K562 (cell line): ENCODE data around the gene CCDC136. TPM values are rescaled to one million over a fixed set of nuclear protein-coding genes. Genes with fewer than 3 reads are reported as not detected.
A peak's percentile ranks its signal among the peaks of the same experiment; 100 is the strongest.

Source experiments
- ARHGAP35 ChIP-seq: fragments of 450-650 bp; IDR thresholded peaks from 2 replicates; pipeline ENCODE4 v1.6.1; 2018; ENCODE audit not compliant: partially characterized antibody
- GTF2A2 ChIP-seq: IDR thresholded peaks from 2 replicates; pipeline ENCODE4 v1.6.1; 2016; ENCODE audit warnings: mild to moderate bottlenecking, missing genetic modification characterization, missing compliant biosample characterization
- HNRNPK ChIP-seq: fragments of 200-400 bp; formaldehyde crosslinking; IDR thresholded peaks from one replicate; pipeline ENCODE4 v1.6.1; 2018; ENCODE audit warnings: mild to moderate bottlenecking, low read depth, low read length; ENCODE audit not compliant: poor library complexity, severe bottlenecking
- HNRNPUL1 ChIP-seq: fragments of 200-400 bp; formaldehyde crosslinking; IDR thresholded peaks from 2 replicates; pipeline ENCODE4 v1.6.1; 2017; ENCODE audit warnings: low read length
- HSF4 ChIP-seq: fragments of 250-450 bp; sonication (Bioruptor Pico); IDR thresholded peaks from 2 replicates; pipeline ENCODE4 v2.1.2; 2022; ENCODE audit warnings: mild to moderate bottlenecking, moderate library complexity, borderline replicate concordance
- PCBP1 ChIP-seq: fragments of 200-400 bp; formaldehyde crosslinking; IDR thresholded peaks from 2 replicates; pipeline ENCODE4 v1.6.1; 2018; ENCODE audit warnings: mild to moderate bottlenecking, low read depth, low read length; ENCODE audit not compliant: poor library complexity, severe bottlenecking
- PHB ChIP-seq: fragments of 250-450 bp; sonication (Bioruptor Pico); IDR thresholded peaks from 2 replicates; pipeline ENCODE4 v1.5.0; 2021
- PHF8 ChIP-seq: fragments of 200-600 bp; sonication (generic); IDR thresholded peaks from 2 replicates; pipeline ENCODE4 v1.6.1; 2012; ENCODE audit warnings: mixed run types, mild to moderate bottlenecking, inconsistent platforms, low read length, moderate library complexity, borderline replicate concordance
- SRSF3 ChIP-seq: fragments of 200-400 bp; formaldehyde crosslinking; IDR thresholded peaks from 2 replicates; pipeline ENCODE4 v1.6.1; 2016; ENCODE audit warnings: mild to moderate bottlenecking, low read length, moderate library complexity; ENCODE audit not compliant: insufficient read depth
- TAF15 ChIP-seq: fragments of 200-400 bp; formaldehyde crosslinking; IDR thresholded peaks from 2 replicates; pipeline ENCODE4 v1.6.1; 2017; ENCODE audit warnings: mild to moderate bottlenecking, low read depth, low read length, moderate library complexity
- TAF7 ChIP-seq: fragments of 450-650 bp; IDR thresholded peaks from 2 replicates; pipeline ENCODE4 v1.6.1; 2016; ENCODE audit warnings: missing genetic modification characterization, missing compliant biosample characterization
- ZBTB1 ChIP-seq: sonication (generic); formaldehyde crosslinking; IDR thresholded peaks from 2 replicates; pipeline ENCODE4 v1.8.1; 2023; ENCODE audit warnings: missing genetic modification reagents, low read depth, mild to moderate bottlenecking, borderline replicate concordance
- ZNF282 ChIP-seq: sonication (generic); formaldehyde crosslinking; IDR thresholded peaks from 2 replicates; pipeline ENCODE4 v1.8.1; 2023; ENCODE audit warnings: missing genetic modification reagents
- ZNF717 ChIP-seq: fragments of 250-450 bp; sonication (Bioruptor Pico); IDR thresholded peaks from 2 replicates; pipeline ENCODE4 v1.5.0; 2021
- polyA plus RNA-seq, 8 experiments: library from polyadenylated mRNA; depleted of rRNA in 4 of 8; stranded (reverse) in 5 of 8; unstranded in 3 of 8; fragments of >200 nt; fragmentation: Nextera tagmentation in 2 of 8; fragmentation: Illumina TruSeq in 1 of 8; extraction: Ambion mirVana in 2 of 8; extraction: Trizol in 1 of 8; gene quantifications; 2 replicates each; pipeline versions ENCODE4 v1.2.1 to v1.2.3, GENCODE V29; 2011 to 2014; ENCODE audit warnings: inconsistent platforms in 1 of 8, missing spikeins in 1 of 8
- total RNA-seq, 7 experiments: library from RNA; depleted of rRNA in 6 of 7; stranded (reverse); fragments of >200 nt in 6 of 7; fragmentation: Illumina TruSeq in 2 of 7; extraction: Trizol in 2 of 7; gene quantifications; 2 replicates each; pipeline versions ENCODE4 v1.2.1 to v1.2.3, GENCODE V29; 2011 to 2021; ENCODE audit warnings: low replicate concordance in 1 of 7
- TF ChIP-seq, protein P1 (sequence below): sonication (generic); formaldehyde crosslinking; IDR thresholded peaks from 2 replicates; pipeline ENCODE4 v1.8.0; 2022; ENCODE audit warnings: mild to moderate bottlenecking, missing genetic modification reagents
- TF ChIP-seq, protein P2 (sequence below): fragments of 250-450 bp; sonication (Bioruptor Pico); IDR thresholded peaks from 2 replicates; pipeline ENCODE4 v1.9.0; 2021; ENCODE audit warnings: mild to moderate bottlenecking, inconsistent platforms
- TF ChIP-seq, protein P3 (sequence below), 2 experiments: fragments of 450-650 bp in 1 of 2; sonication (generic) in 1 of 2; formaldehyde crosslinking in 1 of 2; IDR thresholded peaks in 1 of 2; conservative IDR thresholded peaks in 1 of 2; 2 replicates each; pipeline versions ENCODE4 v1.6.1 to v1.8.1; 2016 to 2023; ENCODE audit warnings: mild to moderate bottlenecking in 2 of 2, moderate library complexity in 2 of 2, inconsistent platforms in 1 of 2, missing genetic modification reagents in 1 of 2

CCDC136 gene
- total and polyA plus RNA-seq, 9 of the 15 experiments (the other 6 are each of a cell fraction or from before 2014, with no cell fraction given), result 2.4 to 40.8 (median 26.5) TPM

DNA sequence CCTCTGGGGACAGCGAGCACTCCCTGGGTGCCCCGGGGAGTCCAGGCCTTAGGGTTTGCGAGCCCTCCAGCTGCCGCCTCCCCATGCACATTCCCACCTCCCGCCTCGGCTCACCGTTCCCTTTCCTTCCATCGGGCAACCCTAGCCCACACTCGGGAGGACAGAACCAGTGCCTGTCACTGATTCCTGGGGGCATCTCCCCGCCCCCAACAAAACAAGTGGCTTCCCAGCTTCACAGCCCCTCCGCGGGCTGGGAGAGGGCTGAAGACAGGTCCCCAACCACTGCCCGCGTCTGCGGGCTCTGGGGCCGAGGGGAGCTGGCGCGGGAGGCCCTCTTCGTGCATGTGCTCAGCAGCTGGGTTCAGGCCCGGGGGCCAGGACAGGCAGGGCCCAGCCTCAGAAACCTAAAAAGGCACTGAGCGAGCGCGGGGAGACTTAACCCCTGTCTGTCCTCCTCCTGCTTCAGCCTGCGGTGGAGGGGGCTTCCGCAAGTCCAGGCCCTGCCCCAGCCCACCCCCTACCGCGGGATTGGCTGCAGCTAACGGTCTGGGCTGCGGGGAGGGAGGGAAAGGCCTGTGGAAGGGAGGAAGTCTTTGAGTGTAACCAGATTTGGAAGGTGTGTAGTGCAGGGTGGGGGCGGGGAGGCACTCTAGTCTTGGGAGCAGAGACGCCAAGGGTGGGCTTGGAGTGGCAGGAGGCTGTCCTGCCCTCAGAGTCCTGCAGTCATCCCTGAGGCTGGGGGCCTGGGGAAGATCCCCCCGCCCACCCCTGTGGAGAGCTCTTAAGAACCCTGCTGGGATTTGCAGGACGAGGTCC lies 39.6 kb downstream of the CCDC136 start (continued):
- TF ChIP-seq, protein P1, sequence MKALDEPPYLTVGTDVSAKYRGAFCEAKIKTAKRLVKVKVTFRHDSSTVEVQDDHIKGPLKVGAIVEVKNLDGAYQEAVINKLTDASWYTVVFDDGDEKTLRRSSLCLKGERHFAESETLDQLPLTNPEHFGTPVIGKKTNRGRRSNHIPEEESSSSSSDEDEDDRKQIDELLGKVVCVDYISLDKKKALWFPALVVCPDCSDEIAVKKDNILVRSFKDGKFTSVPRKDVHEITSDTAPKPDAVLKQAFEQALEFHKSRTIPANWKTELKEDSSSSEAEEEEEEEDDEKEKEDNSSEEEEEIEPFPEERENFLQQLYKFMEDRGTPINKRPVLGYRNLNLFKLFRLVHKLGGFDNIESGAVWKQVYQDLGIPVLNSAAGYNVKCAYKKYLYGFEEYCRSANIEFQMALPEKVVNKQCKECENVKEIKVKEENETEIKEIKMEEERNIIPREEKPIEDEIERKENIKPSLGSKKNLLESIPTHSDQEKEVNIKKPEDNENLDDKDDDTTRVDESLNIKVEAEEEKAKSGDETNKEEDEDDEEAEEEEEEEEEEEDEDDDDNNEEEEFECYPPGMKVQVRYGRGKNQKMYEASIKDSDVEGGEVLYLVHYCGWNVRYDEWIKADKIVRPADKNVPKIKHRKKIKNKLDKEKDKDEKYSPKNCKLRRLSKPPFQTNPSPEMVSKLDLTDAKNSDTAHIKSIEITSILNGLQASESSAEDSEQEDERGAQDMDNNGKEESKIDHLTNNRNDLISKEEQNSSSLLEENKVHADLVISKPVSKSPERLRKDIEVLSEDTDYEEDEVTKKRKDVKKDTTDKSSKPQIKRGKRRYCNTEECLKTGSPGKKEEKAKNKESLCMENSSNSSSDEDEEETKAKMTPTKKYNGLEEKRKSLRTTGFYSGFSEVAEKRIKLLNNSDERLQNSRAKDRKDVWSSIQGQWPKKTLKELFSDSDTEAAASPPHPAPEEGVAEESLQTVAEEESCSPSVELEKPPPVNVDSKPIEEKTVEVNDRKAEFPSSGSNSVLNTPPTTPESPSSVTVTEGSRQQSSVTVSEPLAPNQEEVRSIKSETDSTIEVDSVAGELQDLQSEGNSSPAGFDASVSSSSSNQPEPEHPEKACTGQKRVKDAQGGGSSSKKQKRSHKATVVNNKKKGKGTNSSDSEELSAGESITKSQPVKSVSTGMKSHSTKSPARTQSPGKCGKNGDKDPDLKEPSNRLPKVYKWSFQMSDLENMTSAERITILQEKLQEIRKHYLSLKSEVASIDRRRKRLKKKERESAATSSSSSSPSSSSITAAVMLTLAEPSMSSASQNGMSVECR, result no peak
- TF ChIP-seq HNRNPUL1 (no peak), TAF15 (no peak), ZNF282 (CRISPR knock-in tag) (no peak), GTF2A2 (no peak), HNRNPK (no peak), ZNF717 (CRISPR knock-in tag) (no peak), ARHGAP35 (peak; percentile 41), PHB (peak; percentile 11; the same call in 1 of the 2 replicates), SRSF3 (no peak), PHF8 (peak; percentile 72; the same call in 1 of the 2 replicates), HSF4 (no peak), ZBTB1 (CRISPR knock-in tag) (peak; percentile 80; the same call in 1 of the 2 replicates), PCBP1 (peak; percentile 17), TAF7 (tag) (0 out of 2 replicates have a peak, but pooled peaks have one; percentile 5)
- TF ChIP-seq, protein P2, sequence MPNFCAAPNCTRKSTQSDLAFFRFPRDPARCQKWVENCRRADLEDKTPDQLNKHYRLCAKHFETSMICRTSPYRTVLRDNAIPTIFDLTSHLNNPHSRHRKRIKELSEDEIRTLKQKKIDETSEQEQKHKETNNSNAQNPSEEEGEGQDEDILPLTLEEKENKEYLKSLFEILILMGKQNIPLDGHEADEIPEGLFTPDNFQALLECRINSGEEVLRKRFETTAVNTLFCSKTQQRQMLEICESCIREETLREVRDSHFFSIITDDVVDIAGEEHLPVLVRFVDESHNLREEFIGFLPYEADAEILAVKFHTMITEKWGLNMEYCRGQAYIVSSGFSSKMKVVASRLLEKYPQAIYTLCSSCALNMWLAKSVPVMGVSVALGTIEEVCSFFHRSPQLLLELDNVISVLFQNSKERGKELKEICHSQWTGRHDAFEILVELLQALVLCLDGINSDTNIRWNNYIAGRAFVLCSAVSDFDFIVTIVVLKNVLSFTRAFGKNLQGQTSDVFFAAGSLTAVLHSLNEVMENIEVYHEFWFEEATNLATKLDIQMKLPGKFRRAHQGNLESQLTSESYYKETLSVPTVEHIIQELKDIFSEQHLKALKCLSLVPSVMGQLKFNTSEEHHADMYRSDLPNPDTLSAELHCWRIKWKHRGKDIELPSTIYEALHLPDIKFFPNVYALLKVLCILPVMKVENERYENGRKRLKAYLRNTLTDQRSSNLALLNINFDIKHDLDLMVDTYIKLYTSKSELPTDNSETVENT (CRISPR knock-in tag), result peak; percentile 70; the same call in 1 of the 2 replicates
- TF ChIP-seq, protein P3, sequence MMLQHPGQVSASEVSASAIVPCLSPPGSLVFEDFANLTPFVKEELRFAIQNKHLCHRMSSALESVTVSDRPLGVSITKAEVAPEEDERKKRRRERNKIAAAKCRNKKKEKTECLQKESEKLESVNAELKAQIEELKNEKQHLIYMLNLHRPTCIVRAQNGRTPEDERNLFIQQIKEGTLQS (IDR thresholded peaks at IDR 0.05), result no peak
- TF ChIP-seq, protein P3 (CRISPR knock-in tag; conservative IDR thresholded peaks at IDR 0.05), result 0 out of 2 replicates have a peak, but pooled peaks have one; percentile 24
